Activated T-cell treated with anti-CD3 and anti-CD28 coated beads, Interleukin-2, amount 50 U/mL, for 1 hour (primary cell): ENCODE measurements around the gene COL6A1.
"Not testable (repeated sequence)": the region's sequence is repeated elsewhere in the genome, so short reads cannot be mapped to it uniquely, and the experiment has no call there.

Experiments
- DNase-seq: peaks from one replicate; pipeline ENCODE4 v3.0.0-alpha.2; 2020

The COL6A1 gene

DNA sequence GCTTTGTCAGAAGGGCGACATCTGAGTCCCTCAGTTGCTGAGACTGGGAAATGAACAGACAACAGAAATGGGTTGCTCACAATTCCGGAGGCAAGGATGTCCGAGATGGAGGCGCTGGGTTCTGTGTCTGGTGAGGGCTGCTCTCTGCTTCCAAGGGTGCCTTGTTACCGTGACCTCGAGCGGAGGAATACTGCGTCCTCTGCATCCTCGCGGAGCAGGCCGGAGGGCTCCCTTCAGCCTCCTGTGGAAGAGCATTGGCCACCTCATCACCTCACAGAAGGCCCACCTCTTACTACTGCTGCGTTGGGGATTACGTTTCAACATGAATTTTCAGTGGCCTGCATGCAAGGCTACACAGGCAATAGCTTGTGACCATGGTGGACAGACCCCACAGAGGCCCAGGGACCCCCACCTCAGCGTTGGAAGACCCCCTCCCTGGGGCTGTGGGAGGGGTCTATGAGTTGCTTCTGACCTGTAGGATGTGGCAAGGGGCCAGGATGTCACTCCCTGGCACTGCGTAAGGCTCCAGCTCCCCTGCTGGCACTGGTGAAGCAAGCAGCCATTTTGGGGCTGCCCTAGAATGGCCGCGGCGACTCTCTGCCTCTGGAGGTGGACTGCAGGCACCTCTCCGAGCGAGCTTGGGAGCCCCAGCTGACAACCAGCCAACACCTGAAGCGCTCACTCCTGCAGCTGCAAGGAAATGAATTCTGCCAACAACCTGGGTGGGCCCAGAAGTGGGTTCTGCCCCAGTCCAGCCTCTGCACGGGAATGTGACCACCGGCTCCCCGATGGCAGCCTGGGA lies 36.3 kb upstream of the COL6A1 start:
- DNase-seq, result no peak

GRCh38 chr21:45945868-45946210 lies 35.7 kb upstream of the COL6A1 start:
- DNase-seq, result no peak

GRCh38 chr21:45947296-45947695 lies 34.3 kb upstream of the COL6A1 start:
- no peak for DNase-seq

GRCh38 chr21:45947716-45948255 lies 33.8 kb upstream of the COL6A1 start:
- no peak for DNase-seq

DNA sequence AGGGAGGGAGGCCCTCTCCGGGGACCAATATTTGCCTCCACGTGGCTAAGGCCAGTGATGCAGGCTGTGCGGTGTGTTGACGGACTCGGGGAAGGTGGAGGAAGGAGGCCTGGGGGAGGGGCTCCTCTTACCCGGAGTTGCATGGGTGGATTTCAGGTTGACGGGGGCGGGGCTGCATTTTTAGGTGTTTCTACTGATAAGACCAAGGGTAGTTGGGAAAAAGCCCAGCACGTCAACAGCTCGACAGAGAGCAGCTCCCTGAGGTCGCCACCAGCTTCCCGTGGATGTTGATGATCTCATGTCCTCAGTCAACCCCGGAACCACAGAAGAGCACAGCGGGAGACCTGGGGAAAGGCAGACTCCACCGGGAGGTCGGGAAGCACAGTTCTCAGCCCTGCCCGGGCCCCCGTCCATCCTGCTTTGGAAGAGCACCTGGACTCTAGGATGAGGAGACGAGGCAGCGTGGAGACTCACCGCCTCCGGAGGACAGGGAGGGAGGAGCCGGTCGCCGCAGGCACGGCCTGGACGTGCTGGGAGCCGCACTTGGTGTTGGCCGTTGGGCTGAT lies 32.9 kb upstream of the COL6A1 start:
- DNase-seq, result no peak

DNA sequence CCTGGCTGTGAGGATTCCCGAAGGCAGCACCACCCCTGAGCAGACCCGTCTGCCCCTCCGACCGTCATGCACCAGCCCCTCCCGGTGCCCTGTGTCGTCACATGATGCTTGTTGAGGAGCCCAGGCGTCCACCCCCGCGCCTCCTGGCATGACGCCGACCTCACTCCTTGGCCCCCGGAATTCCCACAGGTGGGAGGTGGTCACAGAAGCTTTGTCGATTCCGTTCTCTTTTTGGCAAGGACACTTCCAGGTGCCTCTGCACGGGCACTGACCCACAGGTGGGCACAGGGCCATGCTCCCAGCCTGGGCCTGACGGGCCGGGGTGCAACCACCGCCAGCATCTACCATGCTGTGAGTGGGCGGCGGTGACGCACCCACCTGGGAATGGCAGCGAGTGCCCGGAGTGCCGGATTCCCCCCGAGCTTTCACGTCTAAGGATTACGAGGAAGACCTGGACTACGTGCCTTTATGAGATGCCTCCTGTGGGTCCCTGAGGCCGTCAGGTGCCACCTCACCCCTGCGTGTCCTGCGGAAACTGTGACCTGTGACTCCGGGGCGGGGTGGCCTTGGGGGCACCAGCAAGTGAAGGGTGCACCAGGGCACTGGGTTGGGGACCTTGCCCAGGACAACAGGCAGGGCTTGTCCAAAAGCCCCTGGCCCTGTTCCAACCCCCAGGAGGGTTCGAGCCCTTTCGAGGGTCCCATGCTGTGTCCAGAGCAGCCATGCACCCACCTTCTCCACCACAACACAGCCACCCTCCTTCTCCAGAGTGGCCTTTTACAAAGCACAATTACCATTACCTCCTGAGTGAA lies 31.4 kb upstream of the COL6A1 start:
- DNase-seq, result no peak

GRCh38 chr21:45950740-45951515 lies 30.6 kb upstream of the COL6A1 start:
- DNase-seq, result no peak

DNA sequence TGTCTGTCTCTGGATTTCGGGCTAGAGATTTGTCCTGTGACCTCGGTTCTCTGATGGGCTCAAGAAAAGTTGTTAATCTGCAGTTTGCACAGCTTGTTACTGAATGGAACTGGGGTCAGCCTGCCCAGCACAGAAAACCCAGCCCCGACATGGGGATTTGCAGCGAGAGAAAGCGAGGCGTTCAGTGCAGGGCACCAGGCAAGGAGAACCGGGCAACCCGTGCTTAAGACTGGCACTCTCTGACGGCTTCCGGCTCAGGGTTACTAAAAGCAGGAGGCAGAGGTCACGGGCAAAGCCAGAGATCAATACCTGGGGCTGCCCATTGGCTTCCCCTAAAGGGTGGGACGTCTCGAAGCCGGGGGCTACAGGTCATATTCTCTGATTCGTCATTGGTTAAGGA lies 29.9 kb upstream of the COL6A1 start:
- no peak for DNase-seq

DNA sequence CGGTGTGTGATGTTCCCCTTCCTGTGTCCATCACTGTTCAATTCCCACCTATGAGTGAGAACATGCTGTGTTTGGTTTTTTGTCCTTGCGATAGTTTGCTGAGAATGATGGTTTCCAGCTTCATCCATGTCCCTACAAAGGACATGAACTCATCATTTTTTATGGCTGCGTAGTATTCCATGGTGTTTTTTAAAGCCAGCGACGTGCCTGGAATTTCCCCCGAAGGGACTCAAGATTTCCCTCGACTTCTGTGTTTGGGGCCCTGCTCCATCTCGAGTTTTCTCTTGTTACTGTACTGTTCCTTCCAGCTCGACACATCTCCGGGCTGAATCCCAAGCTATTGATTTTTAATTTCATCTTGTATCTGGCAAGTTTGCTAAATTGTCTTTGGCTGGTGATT lies 29.0 kb upstream of the COL6A1 start:
- DNase-seq, result not testable (repeated sequence)

DNA sequence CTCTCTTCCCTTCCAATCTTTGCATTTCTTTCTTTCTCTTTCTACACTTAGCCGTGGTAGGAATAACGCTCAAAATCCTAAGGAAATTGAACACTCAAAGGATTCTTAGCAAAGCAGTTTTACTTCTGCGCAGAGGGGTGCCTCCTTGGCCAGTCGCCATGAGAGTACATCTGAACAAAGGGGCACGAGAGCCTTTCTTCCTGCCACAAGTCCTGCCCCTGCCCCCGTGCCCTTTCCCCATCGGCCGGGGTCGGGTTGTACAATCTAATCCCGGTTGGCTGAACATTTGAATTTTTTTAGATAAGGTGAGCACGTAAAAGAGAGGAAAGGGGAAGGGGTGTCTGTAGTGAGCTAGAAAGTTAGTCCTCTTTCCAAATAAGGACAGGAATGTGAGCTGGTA lies 28.6 kb upstream of the COL6A1 start:
- DNase-seq, result no peak

DNA sequence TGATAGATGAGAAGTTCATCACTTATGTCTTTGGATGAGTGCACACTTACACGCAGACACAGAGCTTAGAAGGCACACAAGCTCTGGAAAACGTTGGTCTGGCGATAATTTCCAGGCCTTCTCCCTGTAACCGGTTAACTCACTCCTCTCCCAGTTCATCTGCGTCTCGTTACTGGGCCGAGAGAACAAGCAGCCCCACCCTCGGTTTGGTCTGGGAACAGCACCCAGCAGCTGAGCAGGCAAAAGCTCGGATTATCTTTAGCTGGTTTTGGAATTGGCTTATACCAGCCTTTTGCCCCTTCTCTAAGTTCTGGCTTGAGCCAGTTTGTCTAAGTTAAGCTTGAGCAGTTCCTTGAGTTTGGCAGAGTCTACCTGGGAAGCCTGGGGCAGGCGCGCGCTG lies 27.3 kb upstream of the COL6A1 start:
- DNase-seq, result no peak

GRCh38 chr21:45954921-45955320 lies 26.6 kb upstream of the COL6A1 start:
- no peak for DNase-seq

DNA sequence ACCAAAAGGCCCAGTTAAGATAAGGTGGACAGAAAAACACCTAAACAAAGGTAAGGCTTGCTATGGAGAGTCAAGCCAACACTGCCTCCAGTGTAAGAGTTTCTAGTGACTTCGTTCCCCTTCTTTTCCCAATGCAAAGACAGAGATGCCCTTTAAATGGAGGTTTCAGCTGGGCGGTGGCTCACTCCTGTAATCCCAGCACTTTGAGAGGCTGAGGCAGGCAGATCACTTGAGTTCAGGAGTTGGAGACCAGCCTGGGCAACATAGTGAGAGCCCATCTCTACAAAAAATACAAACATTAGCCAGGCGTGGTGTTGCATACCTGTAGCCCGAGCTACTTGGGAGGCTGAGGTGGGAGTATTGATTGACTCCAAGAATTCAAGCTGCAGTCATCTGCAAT lies 24.0 kb upstream of the COL6A1 start:
- DNase-seq, result no peak

GRCh38 chr21:45957981-45958600 lies 23.5 kb upstream of the COL6A1 start:
- DNase-seq, result no peak

DNA sequence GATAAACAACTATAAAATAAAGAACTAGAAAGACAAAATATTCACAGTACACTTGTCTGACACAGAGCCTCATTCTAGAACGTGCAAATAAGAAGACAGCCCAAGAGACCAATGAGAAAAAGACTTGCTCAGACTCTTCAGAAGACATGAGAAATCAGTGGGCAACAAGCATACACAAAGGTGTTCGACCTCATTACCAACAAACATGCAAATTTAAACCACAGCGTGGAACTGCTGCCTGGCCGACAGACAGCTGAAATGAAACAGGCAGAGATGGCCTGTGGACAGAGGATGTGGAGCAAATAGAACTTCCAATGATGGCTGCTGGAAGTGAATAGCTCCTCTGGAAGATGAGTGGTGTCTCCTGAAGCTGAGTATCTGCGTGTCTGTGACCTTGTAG lies 22.4 kb upstream of the COL6A1 start:
- no peak for DNase-seq

- DNase-seq, result no peak
Measured at GRCh38 chr21:45959779-45960390, 21.7 kb upstream of the COL6A1 start.

DNA sequence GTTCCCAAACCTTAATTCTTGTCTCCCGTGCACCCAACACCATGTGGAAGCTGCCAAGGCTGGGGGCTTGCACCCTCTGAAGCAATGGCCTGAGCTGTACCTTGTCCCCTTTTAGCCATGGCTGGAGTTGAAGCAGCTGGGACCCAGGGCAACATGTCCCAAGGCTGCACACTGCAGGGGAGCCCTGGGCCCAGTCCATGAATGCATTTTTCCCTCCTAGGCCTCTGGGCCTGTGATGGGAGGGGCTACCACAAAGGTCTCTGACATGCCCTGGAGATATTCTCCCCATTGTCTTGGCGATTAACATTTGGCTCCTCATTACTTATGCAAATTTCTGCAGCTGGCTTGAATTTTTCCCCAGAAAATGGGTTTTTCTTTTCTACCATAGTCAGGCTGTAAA lies 20.2 kb upstream of the COL6A1 start:
- not testable (repeated sequence) for DNase-seq

DNA sequence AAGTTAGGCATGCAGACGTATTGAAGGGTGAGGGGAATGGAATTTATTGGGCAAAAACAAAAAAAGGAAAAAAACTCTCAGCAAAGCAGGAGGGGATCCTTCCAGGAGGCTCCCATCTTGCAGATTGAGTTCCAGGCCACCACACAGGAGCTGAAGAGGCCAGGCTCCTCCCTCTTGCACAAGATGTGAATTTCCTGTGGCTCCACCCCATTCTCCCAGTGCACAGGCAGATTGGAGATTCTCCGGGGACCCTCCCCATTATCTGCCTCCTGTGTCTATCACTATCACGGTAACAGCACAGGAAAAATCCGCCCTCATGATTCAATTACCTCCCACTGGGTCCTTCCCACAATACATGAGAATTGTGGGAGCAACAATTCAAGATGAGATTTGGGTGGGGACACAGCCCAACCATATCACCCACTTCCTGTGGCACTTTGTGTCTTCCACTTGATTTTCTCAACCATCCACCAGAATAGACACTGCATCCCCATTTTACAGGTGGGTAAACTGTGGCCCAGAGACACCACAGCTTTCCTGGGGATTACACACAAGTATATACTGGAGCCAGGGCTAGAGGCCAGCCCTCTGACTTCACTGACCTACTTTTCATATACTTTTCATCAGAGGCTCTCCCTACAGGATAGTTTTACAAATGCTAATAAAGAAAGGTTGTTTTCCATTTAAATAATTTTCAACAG lies 18.9 kb upstream of the COL6A1 start:
- DNase-seq, result no peak

DNA sequence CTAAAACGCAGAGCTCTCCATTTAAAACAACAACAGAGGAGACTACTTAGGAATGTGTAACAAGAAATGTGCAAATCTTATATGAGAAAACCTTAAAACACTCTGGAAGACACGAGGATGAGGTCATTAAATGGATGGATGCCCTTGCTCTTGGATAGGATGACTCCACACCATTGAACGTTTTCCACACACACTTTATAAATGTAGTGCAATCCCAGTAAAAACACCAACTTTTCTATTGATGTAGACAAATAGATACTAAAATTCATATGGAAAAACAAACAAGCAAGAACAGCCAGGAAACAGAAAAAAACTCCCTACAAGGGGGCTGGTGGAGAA lies 18.4 kb upstream of the COL6A1 start:
- no peak for DNase-seq

DNA sequence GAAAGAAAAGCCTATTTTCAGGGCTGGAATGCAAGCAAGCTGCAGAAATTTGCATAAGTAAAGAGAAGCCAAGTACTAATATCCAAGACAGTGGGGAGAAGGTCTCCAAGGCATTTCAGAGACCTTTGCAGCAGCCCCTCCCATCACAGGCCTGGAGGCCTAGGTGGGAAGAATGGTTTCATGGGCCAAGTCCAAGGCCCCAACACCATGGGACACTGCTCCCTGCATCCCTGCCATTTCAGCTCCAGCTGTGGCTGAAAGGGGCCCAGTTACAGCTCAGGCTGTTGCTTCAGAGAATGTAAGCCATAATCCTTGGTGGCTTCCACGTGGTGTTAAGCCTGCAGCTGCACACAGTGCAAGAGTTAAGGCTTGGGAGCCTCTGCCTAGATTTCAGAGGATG lies 16.9 kb upstream of the COL6A1 start:
- DNase-seq, result no peak

- DNase-seq, result no peak
Measured at GRCh38 chr21:45965084-45965809, 16.3 kb upstream of the COL6A1 start.
